Breast epithelium (tissue), 3 donors: ENCODE data around the gene C6orf163.

ENCODE experiments used
- POLR2A ChIP-seq: fragments of 450-650 bp; IDR thresholded peaks from one replicate; pipeline ENCODE4 v1.6.1; 2016; ENCODE audit warnings: antibody characterized with exemption, mild to moderate bottlenecking, moderate library complexity
- POLR2AphosphoS5 ChIP-seq, 3 donors: sonication (generic); formaldehyde crosslinking; IDR thresholded peaks; one replicate each; pipeline ENCODE4 v1.6.1; 2017; ENCODE audit warnings: antibody characterized with exemption in 3 of 3
- TF ChIP-seq, protein P1 (sequence below), 3 donors: fragments of 450-650 bp; IDR thresholded peaks; one replicate each; pipeline ENCODE4 v1.5.1; 2016 to 2017; ENCODE audit warnings: antibody characterized with exemption in 3 of 3, mild to moderate bottlenecking in 3 of 3, moderate library complexity in 3 of 3

DNA sequence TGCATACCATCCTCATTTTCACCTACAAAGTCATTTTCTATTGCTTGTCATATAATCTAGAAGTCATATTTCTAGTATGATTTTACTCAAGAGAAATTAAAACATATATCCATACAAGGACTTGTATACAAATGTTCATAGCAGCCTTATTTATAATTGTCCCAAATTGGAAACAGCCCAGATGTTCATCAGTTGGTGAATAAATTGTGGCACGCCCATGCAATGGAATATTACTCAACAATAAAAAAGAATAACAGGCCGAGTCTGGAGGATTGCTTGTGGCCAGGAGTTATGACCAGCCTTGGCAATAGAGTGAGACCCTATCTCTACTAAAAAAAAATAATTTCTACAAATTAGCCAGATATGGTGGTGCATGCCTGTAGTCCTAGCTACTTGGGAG, 28.8 kb downstream of the C6orf163 start:
- TF ChIP-seq, protein P1, sequence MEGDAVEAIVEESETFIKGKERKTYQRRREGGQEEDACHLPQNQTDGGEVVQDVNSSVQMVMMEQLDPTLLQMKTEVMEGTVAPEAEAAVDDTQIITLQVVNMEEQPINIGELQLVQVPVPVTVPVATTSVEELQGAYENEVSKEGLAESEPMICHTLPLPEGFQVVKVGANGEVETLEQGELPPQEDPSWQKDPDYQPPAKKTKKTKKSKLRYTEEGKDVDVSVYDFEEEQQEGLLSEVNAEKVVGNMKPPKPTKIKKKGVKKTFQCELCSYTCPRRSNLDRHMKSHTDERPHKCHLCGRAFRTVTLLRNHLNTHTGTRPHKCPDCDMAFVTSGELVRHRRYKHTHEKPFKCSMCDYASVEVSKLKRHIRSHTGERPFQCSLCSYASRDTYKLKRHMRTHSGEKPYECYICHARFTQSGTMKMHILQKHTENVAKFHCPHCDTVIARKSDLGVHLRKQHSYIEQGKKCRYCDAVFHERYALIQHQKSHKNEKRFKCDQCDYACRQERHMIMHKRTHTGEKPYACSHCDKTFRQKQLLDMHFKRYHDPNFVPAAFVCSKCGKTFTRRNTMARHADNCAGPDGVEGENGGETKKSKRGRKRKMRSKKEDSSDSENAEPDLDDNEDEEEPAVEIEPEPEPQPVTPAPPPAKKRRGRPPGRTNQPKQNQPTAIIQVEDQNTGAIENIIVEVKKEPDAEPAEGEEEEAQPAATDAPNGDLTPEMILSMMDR (IDR thresholded peaks at IDR 0.05), result no peak
- TF ChIP-seq POLR2A (no peak), POLR2AphosphoS5 (IDR thresholded peaks at IDR 0.05) (no peak)
